Epidermal melanocyte (primary cell): ENCODE measurements around the gene TOM1.

Experiments
- DNase-seq: peaks from one replicate; pipeline ENCODE4 v3.0.0; 2011; ENCODE audit warnings: low spot score; ENCODE audit not compliant: insufficient read length

The TOM1 gene

GRCh38 chr22:35322893-35323292 is 23.2 kb downstream of the TOM1 start:
- DNase-seq = no peak

DNA sequence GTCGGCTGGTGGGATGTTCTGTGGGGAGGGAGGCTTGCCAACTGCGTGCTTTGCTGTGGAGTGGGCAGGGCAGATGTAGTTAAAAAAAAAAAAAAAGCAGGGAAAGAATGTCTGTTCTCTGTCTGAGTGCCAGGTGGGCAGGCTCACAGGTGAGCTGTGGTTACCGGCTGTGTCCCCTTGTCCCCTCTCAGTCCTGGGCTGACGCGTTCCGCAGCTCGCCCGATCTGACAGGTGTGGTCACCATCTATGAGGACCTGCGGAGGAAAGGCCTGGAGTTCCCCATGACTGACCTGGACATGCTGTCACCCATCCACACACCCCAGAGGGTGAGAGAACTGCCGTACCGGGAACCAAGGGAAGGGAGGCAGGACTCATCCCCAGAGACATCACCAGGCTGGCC is 23.6 kb downstream of the TOM1 start:
- DNase-seq = no peak

- DNase-seq = no peak
Measured at GRCh38 chr22:35324067-35324466, 24.4 kb downstream of the TOM1 start.

- DNase-seq = no peak
Measured at GRCh38 chr22:35324762-35325161, 25.1 kb downstream of the TOM1 start.

DNA sequence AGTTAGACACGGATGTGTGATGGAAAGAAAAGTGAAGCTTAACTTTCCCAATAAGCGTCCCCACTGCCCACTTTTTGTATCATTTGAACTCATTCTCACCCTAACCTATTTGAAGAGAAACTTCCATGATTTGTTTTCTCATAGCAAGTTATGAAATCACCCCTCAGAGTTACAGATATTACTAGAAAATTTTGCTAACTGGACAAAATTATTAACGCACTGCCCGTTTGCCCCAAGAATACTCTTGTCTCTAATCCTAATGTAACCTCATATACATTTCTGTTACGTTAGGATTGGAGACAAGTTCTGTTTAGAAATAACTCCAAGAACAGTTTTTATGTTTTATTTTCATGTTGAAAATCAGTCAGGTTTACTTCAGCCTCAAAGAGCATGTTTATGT is 25.5 kb downstream of the TOM1 start:
- no peak for DNase-seq

DNA sequence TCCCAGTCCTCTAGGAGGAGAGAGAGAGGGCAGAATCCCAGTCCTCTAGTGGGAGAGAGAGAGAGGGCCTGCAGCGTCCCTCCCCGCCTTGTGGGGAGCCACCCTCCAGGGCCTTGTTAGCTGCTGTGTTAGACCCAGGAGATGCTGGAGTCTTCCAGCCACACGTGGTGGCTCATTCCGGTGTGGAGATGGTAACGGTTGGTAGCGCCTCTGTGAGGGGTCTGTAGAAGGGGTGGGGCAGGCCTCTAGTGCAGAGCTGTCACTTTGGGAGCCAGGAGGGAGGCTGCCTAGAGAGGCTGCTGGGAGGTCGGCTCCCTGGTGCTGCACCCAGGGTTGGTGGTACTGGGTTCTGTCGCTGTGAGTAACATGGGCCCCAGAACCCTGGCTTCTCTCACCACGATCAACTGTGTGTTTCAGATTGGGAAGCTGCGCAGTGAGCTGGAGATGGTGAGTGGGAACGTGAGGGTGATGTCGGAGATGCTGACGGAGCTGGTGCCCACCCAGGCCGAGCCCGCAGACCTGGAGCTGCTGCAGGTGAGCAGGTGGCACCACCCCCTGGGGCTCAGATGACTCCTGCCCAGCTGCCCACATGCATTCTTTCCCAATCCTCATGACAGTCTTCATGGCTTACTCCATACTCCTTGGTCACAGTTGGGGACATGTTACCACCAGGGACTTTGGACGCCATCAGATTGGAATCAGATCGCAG is 27.3 kb downstream of the TOM1 start:
- DNase-seq = no peak

DNA sequence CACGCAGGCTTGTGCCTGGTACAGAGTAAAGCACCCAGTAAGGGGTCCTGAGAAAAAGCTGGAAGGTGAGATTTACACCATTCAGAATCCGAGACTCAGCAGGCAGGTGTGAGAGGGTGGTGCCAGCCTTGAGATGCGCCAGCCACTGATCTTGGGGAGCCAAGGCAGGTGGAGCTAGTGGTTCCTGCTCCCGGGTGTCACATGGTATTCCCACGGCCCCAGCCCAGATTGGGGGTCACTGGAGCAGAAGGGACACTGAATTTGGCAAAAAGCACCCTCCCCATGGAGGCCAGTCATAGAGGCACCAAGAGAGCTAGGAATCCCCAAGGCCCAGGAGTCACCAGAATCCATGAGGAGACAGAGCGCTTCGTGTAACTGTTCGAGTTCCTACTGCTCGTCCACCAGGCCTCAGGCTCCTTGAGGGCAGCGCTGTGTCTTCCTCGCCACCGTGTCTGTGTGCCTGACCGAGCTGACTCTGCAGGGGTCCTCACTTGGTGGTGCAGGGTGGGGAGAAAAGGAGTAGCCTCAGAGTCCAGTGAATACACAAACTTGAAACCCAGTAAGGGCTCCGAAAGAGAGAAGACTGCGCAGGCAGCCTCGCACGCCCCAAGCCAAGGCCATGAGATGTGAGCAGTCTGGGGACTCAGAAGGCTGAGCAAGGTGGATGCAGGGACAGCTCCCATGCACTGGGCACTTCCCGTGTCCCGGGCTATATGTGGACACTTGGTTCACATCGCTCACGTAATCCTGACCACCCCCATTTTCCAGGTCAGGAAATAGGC is 28.2 kb downstream of the TOM1 start:
- no peak for DNase-seq

DNA sequence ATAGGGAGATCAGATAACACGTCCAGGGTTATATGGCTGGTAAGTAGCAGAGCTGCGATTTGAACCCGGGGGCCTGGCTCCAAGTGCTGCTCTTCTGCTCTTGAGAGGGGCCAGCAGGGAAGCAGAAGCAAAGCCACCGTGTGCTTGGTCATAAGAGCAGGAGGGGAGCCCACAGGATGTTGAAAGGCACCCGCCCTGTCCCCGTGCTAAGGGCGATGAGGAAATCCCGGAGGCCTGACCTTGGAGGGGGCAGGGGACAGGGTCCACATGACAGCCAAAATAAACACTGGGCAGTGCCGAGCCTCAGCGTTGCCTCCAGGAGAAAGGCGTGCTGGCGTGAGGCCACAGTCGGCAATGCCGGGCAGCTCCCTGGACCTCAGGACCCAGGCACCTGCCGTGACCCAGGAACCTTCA is 28.8 kb downstream of the TOM1 start:
- no peak for DNase-seq

- DNase-seq = no peak
Measured at GRCh38 chr22:35329114-35329847, 29.6 kb downstream of the TOM1 start.

DNA sequence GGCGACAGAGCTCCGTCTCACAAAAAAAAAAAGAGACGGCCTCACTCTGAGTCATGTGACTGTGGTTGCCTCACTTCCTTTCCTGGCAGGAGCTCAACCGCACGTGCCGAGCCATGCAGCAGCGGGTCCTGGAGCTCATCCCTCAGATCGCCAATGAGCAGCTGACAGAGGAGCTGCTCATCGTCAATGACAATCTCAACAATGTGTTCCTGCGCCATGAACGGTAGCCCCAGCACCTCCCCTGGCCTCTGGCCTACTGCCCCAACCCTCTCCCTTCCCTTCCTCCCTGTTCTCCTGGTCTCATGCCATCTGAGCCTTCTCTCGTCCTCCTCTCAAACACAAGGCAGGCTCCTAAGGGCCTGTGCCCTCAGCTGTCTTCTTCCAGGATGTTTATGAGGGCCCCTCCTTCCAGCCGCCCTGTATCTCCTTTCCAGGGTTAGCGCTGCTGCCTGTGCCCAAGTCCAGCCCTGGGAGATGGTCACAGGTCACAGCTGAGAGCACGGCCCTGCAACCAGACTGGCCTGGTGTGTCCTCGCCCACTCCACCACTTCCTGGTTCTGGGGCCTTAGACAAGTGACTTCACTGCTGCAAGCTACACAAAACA is 30.7 kb downstream of the TOM1 start:
- no peak for DNase-seq

- no peak for DNase-seq
Measured at GRCh38 chr22:35332278-35332677, 32.6 kb downstream of the TOM1 start.

DNA sequence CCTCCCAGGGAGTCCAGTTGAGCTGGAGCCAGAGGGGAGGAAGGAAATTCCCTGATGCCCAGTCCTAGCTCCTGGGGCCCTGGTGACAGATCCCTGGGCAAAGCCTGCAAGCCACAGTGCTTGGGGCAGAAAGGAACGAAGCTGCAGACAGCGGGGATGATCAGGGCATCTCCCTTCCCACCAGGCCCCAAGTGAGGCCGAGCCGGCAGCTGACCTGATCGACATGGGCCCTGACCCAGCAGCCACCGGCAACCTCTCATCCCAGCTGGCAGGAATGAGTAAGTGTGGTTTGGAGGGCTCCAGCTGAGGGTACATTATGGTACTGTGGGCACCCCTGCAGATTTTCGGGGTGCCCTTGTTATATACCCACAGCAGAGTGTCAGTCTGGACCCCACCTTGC is 33.5 kb downstream of the TOM1 start:
- no peak for DNase-seq

DNA sequence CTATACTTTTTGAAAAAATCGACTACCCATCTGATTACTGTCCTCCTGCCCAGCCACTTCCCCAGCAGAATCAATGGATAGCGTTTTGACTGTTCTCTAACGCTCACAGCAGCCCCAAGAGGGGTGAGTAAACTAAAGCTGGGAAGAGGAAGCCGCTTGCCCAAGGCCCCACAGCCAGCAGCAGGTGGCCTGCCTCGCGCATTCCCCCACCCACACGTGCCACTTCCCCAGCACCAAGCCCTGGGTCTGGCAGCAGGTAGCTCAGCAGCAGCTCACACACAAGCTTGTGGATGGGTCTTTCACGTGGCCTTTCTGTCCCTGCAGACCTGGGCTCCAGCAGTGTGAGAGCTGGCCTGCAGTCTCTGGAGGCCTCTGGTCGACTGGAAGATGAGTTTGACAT is 34.3 kb downstream of the TOM1 start:
- DNase-seq = no peak

GRCh38 chr22:35335468-35335867 is 35.8 kb downstream of the TOM1 start:
- DNase-seq = no peak

DNA sequence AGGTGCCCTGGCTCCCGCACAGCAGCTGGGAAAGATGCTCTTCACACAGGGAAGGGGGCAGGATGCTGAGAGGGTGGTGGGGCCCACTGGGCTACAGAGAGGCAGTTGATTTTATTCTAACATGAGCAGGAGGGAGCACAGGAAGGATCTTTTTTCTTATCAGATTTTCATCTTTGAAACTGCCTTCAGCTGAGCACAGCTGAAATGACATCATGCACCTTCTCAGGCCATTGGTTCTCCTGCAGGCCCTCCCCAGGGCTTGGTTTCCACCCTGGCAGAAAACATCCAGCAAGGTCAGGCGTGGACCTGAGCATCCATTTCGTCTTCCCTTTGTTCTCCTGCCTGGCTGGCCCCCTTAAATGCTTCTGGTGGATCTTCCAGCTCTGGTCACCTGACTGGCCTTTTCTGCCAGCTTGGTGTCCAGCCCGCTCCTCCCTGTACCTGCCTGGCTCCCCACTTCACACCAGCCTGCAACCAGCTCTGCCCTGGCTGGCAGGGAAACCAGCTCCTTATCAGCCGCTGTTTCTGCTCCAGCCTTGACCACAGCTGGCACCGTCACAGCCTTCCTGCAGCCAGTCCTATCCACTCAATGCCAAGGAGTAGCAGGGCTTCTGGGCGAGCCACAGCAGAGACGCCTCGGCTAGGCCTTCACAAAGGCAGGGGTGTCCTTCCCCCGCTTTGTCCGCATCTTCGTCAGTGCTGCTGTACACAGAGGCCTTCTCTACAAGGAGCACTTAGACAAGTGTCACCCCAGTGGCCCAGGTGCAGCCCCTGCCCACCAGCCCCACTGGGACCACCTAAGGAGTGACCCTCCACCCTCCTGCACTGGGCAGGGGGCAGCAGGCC is 36.5 kb downstream of the TOM1 start:
- no peak for DNase-seq

DNA sequence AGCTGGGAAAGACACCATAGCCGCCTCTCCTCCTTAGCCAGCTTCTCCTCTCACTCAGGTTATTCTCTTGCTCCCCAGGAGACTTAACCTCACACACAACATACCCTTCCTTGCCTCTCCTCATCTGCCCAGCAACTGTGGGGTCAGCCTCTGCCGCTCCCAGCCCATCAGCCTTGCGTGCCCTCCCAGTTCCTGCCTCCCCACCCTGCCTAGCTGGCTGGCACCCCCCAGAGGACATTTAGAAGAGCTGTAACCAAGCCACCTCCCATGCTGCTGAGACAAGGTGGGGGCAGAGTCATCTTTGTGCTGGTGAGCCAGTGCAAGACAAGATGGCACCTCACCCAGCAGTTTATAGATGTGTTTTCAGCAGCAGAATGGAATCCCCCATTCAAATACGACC is 38.2 kb downstream of the TOM1 start:
- no peak for DNase-seq

DNA sequence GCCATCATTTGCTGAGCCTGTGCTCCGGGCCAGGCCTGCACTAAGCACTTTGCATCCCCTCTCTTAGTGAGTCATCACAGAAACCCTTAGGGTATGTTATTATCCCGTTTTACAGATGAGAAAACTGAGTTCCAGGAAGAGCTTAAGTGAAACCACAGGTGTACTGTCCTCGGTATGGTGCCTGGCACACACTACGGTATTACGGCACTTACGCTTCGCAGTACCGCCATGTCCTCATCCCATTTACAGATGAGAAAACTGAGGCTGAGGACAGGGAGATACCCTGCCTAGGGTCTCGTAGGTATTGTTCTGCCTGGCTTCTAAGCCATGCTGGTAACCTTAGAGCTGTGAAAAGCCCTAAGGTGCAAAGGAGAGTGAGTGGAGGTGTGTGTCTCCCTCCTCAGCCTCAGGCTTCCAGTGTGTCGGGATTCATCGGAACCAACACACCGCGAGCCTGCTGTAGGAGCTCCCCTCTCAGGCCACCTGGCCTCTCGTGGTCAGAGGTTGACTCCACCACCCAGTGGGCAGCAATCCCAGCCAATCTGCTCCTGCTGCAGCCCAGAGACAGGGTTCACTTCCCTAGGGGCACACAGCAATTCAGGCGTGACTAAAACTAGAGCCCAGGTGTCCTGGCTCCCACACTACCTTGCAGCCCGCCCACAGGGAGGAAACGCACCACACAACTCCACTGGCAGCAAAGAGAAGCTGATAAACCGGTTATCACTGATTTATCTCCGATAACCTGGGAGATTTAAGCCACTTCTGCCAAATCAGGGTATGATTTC is 41.6 kb downstream of the TOM1 start:
- no peak for DNase-seq

- no peak for DNase-seq
Measured at GRCh38 chr22:35342390-35342789, 42.7 kb downstream of the TOM1 start.

- no peak for DNase-seq
Measured at GRCh38 chr22:35343664-35344550, 44.2 kb downstream of the TOM1 start.
